ENCODE results near the gene ALDOB.

DNA sequence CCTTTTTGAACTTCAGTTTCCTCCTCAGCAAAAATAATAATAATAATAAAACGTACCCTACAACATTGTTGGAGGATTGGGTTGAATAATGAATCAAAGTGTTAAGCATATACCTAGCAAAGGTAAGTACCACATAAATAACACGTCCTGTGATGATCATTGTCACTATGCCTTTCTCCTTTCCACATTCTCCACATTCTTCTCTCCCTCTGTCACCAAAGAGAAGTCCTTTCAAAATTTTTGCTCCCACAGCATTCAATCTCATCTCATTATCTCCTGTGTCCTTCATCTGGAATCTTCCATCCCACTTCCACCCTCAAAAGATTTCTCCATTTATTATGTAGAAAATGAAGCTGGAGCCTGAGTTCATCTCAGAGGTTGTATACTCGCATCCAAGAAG lies 7.2 kb upstream of the ALDOB start:
- TF ChIP-seq, protein P1, sequence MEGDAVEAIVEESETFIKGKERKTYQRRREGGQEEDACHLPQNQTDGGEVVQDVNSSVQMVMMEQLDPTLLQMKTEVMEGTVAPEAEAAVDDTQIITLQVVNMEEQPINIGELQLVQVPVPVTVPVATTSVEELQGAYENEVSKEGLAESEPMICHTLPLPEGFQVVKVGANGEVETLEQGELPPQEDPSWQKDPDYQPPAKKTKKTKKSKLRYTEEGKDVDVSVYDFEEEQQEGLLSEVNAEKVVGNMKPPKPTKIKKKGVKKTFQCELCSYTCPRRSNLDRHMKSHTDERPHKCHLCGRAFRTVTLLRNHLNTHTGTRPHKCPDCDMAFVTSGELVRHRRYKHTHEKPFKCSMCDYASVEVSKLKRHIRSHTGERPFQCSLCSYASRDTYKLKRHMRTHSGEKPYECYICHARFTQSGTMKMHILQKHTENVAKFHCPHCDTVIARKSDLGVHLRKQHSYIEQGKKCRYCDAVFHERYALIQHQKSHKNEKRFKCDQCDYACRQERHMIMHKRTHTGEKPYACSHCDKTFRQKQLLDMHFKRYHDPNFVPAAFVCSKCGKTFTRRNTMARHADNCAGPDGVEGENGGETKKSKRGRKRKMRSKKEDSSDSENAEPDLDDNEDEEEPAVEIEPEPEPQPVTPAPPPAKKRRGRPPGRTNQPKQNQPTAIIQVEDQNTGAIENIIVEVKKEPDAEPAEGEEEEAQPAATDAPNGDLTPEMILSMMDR (IDR thresholded peaks at IDR 0.05 in 4 of 5, conservative IDR thresholded peaks at IDR 0.05 in 1 of 5), result no peak
- no peak for TF ChIP-seq POLR2A (IDR thresholded peaks at IDR 0.05)

Measured in gastrocnemius medialis (tissue), 4 donors.